Measurements from ENCODE around the gene CLDND1. TPM values are rescaled to one million over a fixed set of nuclear protein-coding genes. Genes with fewer than 3 reads are reported as not detected.
A peak's percentile ranks its signal among the peaks of the same experiment; 100 is the strongest.

Gene CLDND1
- total and polyA plus RNA-seq, 2 experiments from 2014 or later: 51.3 to 60.7 TPM

- peak; percentile 7 for DNase-seq
- Histone ChIP-seq H3K4me1 (ENCODE audit: insufficient read depth) (no peaks in the 10 kb centered on the region), H3K27ac (no peak overlapping the region), H3K36me3 (ENCODE audit: low read depth) (no peaks in the 10 kb centered on the region), H2AFZ (no peak overlapping the region), H3K4me3 (no peak overlapping the region), H3K9me3 (ENCODE audit: low read depth) (no peaks in the 10 kb centered on the region), H3K27me3 (replicated peaks; ENCODE audit: insufficient read depth) (peaks cover 28% of the 10 kb centered on the region), H3K9ac (no peak overlapping the region), H3K4me2 (ENCODE audit: unreplicated experiment) (no peak overlapping the region), H3K9me2 (ENCODE audit: insufficient read depth) (no peaks in the 10 kb centered on the region), H4K20me1 (ENCODE audit: insufficient read depth) (no peaks in the 10 kb centered on the region), H3K79me2 (ENCODE audit: insufficient read depth) (no peaks in the 10 kb centered on the region), H3F3A (ENCODE audit: insufficient read depth) (no peaks in the 10 kb centered on the region)
- in situ Hi-C loops (cut with MboI): no loop called here
- no peak for TF ChIP-seq EZH2 (IDR thresholded peaks at IDR 0.05; ENCODE audit: insufficient read depth, poor library complexity, severe bottlenecking)
- no peak for TF ChIP-seq EZH2phosphoT487 (IDR thresholded peaks at IDR 0.05; ENCODE audit: insufficient read depth, low read depth)
- 61 to 62% methylated on average over 7 of the region's 7 CpGs for WGBS, 2 experiments (ENCODE audit: low coverage in 1 of 2, low lambda C conversion rate in 2 of 2, missing lambda C conversion rate in 2 of 2)
These were observed 33.7 kb upstream of the CLDND1 start for GRCh38 chr3:98556164-98557130.

- no peaks in the 10 kb centered on the region for H4K20me1 ChIP-seq (ENCODE audit: insufficient read depth)
- H3K4me2 ChIP-seq (ENCODE audit: unreplicated experiment): no peak overlapping the region
- WGBS, 2 experiments (ENCODE audit: low coverage in 1 of 2, low lambda C conversion rate in 2 of 2, missing lambda C conversion rate in 2 of 2): 46 to 47% methylated on average over 4 of the region's 4 CpGs
- H3K27ac ChIP-seq: no peak overlapping the region
- no peak overlapping the region for H3K4me3 ChIP-seq
- no peaks in the 10 kb centered on the region for H3F3A ChIP-seq (ENCODE audit: insufficient read depth)
- H3K9me2 ChIP-seq (ENCODE audit: insufficient read depth): no peaks in the 10 kb centered on the region
- peaks cover 33% of the 10 kb centered on the region for H3K27me3 ChIP-seq (replicated peaks; ENCODE audit: insufficient read depth)
- no peaks in the 10 kb centered on the region for H3K9me3 ChIP-seq (ENCODE audit: low read depth)
- no peaks in the 10 kb centered on the region for H3K36me3 ChIP-seq (ENCODE audit: low read depth)
- no peaks in the 10 kb centered on the region for H3K79me2 ChIP-seq (ENCODE audit: insufficient read depth)
- DNase-seq: no peak
- H2AFZ ChIP-seq: no peak overlapping the region
- no peak for TF ChIP-seq EZH2phosphoT487 (IDR thresholded peaks at IDR 0.05; ENCODE audit: insufficient read depth, low read depth)
- no peak for TF ChIP-seq EZH2 (IDR thresholded peaks at IDR 0.05; ENCODE audit: insufficient read depth, poor library complexity, severe bottlenecking)
- H3K9ac ChIP-seq: no peak overlapping the region
- H3K4me1 ChIP-seq (ENCODE audit: insufficient read depth): no peaks in the 10 kb centered on the region
- in situ Hi-C loops (cut with MboI): no loop called here
These were observed 32.3 kb upstream of the CLDND1 start for GRCh38 chr3:98555025-98555379.

GRCh38 chr3:98554580-98554979 lies 31.9 kb upstream of the CLDND1 start:
- H3K4me3 ChIP-seq: no peak overlapping the region
- no peaks in the 10 kb centered on the region for H3K79me2 ChIP-seq (ENCODE audit: insufficient read depth)
- 56 to 60% methylated on average over 2 of the region's 2 CpGs for WGBS, 2 experiments (ENCODE audit: low coverage in 1 of 2, low lambda C conversion rate in 2 of 2, missing lambda C conversion rate in 2 of 2)
- H3K9me2 ChIP-seq (ENCODE audit: insufficient read depth): no peaks in the 10 kb centered on the region
- no peak overlapping the region for H3K27ac ChIP-seq
- H3K27me3 ChIP-seq (replicated peaks; ENCODE audit: insufficient read depth): peaks cover 37% of the 10 kb centered on the region
- H4K20me1 ChIP-seq (ENCODE audit: insufficient read depth): no peaks in the 10 kb centered on the region
- no peaks in the 10 kb centered on the region for H3F3A ChIP-seq (ENCODE audit: insufficient read depth)
- DNase-seq: no peak
- no peak for TF ChIP-seq EZH2 (IDR thresholded peaks at IDR 0.05; ENCODE audit: insufficient read depth, poor library complexity, severe bottlenecking)
- TF ChIP-seq EZH2phosphoT487 (IDR thresholded peaks at IDR 0.05; ENCODE audit: insufficient read depth, low read depth): no peak
- H3K4me2 ChIP-seq (ENCODE audit: unreplicated experiment): no peak overlapping the region
- no peaks in the 10 kb centered on the region for H3K36me3 ChIP-seq (ENCODE audit: low read depth)
- in situ Hi-C loops (cut with MboI): no loop called here
- H3K9ac ChIP-seq: no peak overlapping the region
- H3K4me1 ChIP-seq (ENCODE audit: insufficient read depth): no peaks in the 10 kb centered on the region
- no peaks in the 10 kb centered on the region for H3K9me3 ChIP-seq (ENCODE audit: low read depth)
- no peak overlapping the region for H2AFZ ChIP-seq

- Histone ChIP-seq H3K4me3 (no peak overlapping the region), H3K9me2 (ENCODE audit: insufficient read depth) (no peaks in the 10 kb centered on the region), H3F3A (ENCODE audit: insufficient read depth) (no peaks in the 10 kb centered on the region), H3K4me1 (ENCODE audit: insufficient read depth) (no peaks in the 10 kb centered on the region), H3K79me2 (ENCODE audit: insufficient read depth) (no peaks in the 10 kb centered on the region), H4K20me1 (ENCODE audit: insufficient read depth) (no peaks in the 10 kb centered on the region), H3K27ac (no peak overlapping the region), H3K4me2 (ENCODE audit: unreplicated experiment) (no peak overlapping the region), H3K9me3 (ENCODE audit: low read depth) (no peaks in the 10 kb centered on the region), H3K9ac (no peak overlapping the region), H3K36me3 (ENCODE audit: low read depth) (no peaks in the 10 kb centered on the region), H2AFZ (no peak overlapping the region), H3K27me3 (replicated peaks; ENCODE audit: insufficient read depth) (peaks cover 41% of the 10 kb centered on the region)
- no peak for TF ChIP-seq EZH2phosphoT487 (IDR thresholded peaks at IDR 0.05; ENCODE audit: insufficient read depth, low read depth)
- 50 to 64% methylated on average over 2 of the region's 2 CpGs for WGBS, 2 experiments (ENCODE audit: low coverage in 1 of 2, low lambda C conversion rate in 2 of 2, missing lambda C conversion rate in 2 of 2)
- in situ Hi-C loops (cut with MboI): no loop called here
- DNase-seq: no peak
These were observed 31.1 kb upstream of the CLDND1 start for GRCh38 chr3:98553753-98554152.

Data from GM23248 (cell line).